Stimulated activated CD4-positive, alpha-beta T cell treated with anti-CD3 and anti-CD28 coated beads, Interleukin-2, amount 100 ng/mL, for 4 hours (primary cell): ENCODE measurements around the gene PRTG.
"Not testable (repeated sequence)": the region's sequence is repeated elsewhere in the genome, so short reads cannot be mapped to it uniquely, and the experiment has no call there.

Source experiments
- DNase-seq: peaks from one replicate; pipeline ENCODE4 v3.0.0-alpha.2; 2020; ENCODE audit warnings: low read depth

PRTG gene

GRCh38 chr15:55742927-55743728, at the start of gene PRTG:
PRTG (minus strand) TSS chr15:55743152; CDS start chr15:55742931, 221 bp downstream.
- DNase-seq = no peak

- no peak for DNase-seq
Measured at GRCh38 chr15:55791551-55792400, 48.8 kb upstream of the PRTG start.

- peak; percentile 4 for DNase-seq
Measured at GRCh38 chr15:55789066-55789660, 46.2 kb upstream of the PRTG start.

GRCh38 chr15:55786341-55786740, 43.4 kb upstream of the PRTG start:
- DNase-seq = no peak

GRCh38 chr15:55785593-55785992, 42.6 kb upstream of the PRTG start:
- not testable (repeated sequence) for DNase-seq

- DNase-seq = no peak
Measured at GRCh38 chr15:55784286-55784685, 41.3 kb upstream of the PRTG start.

- no peak for DNase-seq
Measured at GRCh38 chr15:55782901-55783300, 39.9 kb upstream of the PRTG start.

GRCh38 chr15:55780292-55780691, 37.3 kb upstream of the PRTG start:
- no peak for DNase-seq

- DNase-seq = no peak
Measured at GRCh38 chr15:55778932-55779331, 36.0 kb upstream of the PRTG start.

- DNase-seq = no peak
Measured at GRCh38 chr15:55775316-55775715, 32.4 kb upstream of the PRTG start.

- peak; percentile 3 for DNase-seq
Measured at GRCh38 chr15:55774113-55774970, 31.4 kb upstream of the PRTG start.

GRCh38 chr15:55770806-55771205, 27.9 kb upstream of the PRTG start:
- DNase-seq = no peak

- no peak for DNase-seq
Measured at GRCh38 chr15:55770261-55770660, 27.3 kb upstream of the PRTG start.

- DNase-seq = no peak
Measured at GRCh38 chr15:55768670-55769185, 25.8 kb upstream of the PRTG start.

GRCh38 chr15:55766676-55767075, 23.7 kb upstream of the PRTG start:
- DNase-seq = no peak

GRCh38 chr15:55764398-55764797, 21.4 kb upstream of the PRTG start:
- DNase-seq = no peak

- DNase-seq = no peak
Measured at GRCh38 chr15:55758580-55758986, 15.6 kb upstream of the PRTG start.

GRCh38 chr15:55753433-55753832, 10.5 kb upstream of the PRTG start:
- not testable (repeated sequence) for DNase-seq

GRCh38 chr15:55750706-55751105, 7.8 kb upstream of the PRTG start:
- no peak for DNase-seq

GRCh38 chr15:55743729-55744655, 1.0 kb upstream of the PRTG start:
- DNase-seq = no peak
